ENCODE results near the gene SMIM35. TPM values are rescaled to one million over a fixed set of nuclear protein-coding genes. Genes with fewer than 3 reads are reported as not detected.

SMIM35 gene
- polyA plus RNA-seq, 1 of the 3 experiments (the other 2 are of a cell fraction) = not detected

DNA sequence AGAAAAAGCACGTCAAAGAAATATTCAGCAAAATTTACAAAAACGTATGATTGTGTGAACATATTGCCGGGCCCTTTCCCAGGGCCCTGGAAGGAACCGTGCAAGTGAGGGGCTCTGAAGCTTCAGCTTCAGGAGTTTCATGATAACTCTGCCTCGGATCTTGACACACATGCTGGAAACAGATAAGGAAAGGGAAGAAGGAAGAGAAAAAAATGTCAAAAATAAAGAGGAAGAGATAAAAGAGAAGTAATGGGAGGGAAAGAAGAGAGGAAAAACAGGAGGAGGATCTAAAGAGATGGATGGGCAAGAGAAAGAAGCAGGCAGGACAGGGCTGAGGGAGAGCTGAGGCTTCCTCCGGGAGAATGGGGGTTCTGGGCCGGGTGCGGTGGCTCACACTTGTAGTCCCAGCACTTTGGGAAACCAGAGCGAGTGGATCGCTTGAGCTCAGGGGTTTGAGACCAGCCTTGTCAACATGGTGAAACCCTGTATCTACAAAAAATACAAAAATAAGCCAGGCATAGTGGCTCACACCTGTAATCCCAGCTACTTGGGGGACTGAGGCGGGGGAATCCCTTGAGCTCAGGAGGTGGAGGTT lies 12.6 kb downstream of the SMIM35 start:
- Histone ChIP-seq H3F3A (replicated peaks; ENCODE audit: insufficient read depth) (no peaks in the 10 kb centered on the region), H3K36me3 (replicated peaks in 1 of 2; ENCODE audit: control insufficient read depth in 1 of 2, insufficient read depth in 2 of 2, low read length in 1 of 2) (no peaks in the 10 kb centered on the region), H3K27me3 (ENCODE audit: insufficient read depth) (peaks cover 11% of the 10 kb centered on the region; the same call in 1 of the 2 replicates), H3K9me2 (no peaks in the 10 kb centered on the region), H3K4me2 (no peak overlapping the region), H3K4me3 (ENCODE audit: low read depth in 2 of 2, low read length in 1 of 2) (no peak overlapping the region), H3K9me3 (no peaks in the 10 kb centered on the region), H2AFZ (ENCODE audit: low read depth) (no peak overlapping the region), H3K27ac (ENCODE audit: low read depth in 2 of 2, low read length in 1 of 2) (no peak overlapping the region), H4K20me1 (ENCODE audit: insufficient read depth) (no peaks in the 10 kb centered on the region), H3K79me2 (ENCODE audit: insufficient read depth) (no peaks in the 10 kb centered on the region), H3K9ac (no peak overlapping the region), H3K4me1 (ENCODE audit: control insufficient read depth in 1 of 2, insufficient read depth in 2 of 2, low read depth in 1 of 2, low read length in 1 of 2) (no peaks in the 10 kb centered on the region)
- POLR2A ChIA-PET = no interaction called here
- CTCF ChIA-PET = interaction anchor here (2.2 to 3.1 kb wide), 2 partner anchors 21 kb away, joined by 8 to 16 read pairs; no protein-coding TSS in a partner anchor
- WGBS (ENCODE audit: low lambda C conversion rate) = 48% methylated on average over 11 of the region's 11 CpGs
- TF ChIP-seq FOXJ3 (CRISPR knock-in tag; IDR thresholded peaks at IDR 0.05) = no peak
- no peak for DNase-seq

DNA sequence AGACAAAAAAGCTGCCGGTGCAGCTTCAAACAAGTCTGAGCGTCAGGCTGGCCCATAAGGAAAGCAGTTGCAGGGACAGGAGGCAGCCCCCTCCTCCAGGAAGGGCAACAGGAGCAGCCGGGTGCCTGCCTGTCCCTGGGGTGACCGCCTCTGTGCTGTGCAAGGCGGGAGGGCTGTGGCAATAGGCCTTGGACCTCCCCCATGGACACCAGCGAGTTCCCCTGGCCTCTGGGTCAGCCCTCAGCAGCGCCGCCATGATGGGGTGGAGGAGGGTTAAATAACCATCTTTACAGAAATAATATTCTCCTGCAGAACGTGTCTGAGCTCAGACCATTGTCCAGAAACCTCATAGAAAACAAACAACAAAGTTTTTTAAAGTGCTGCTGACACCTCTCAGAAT lies 13.2 kb downstream of the SMIM35 start:
- H3K9me3 ChIP-seq = no peaks in the 10 kb centered on the region
- no peak overlapping the region for H2AFZ ChIP-seq (ENCODE audit: low read depth)
- H4K20me1 ChIP-seq (ENCODE audit: insufficient read depth) = no peaks in the 10 kb centered on the region
- H3K9me2 ChIP-seq = no peaks in the 10 kb centered on the region
- no peaks in the 10 kb centered on the region for H3K79me2 ChIP-seq (ENCODE audit: insufficient read depth)
- H3K4me3 ChIP-seq (ENCODE audit: low read depth in 2 of 2, low read length in 1 of 2) = no peak overlapping the region
- no peaks in the 10 kb centered on the region for H3K36me3 ChIP-seq (replicated peaks in 1 of 2; ENCODE audit: control insufficient read depth in 1 of 2, insufficient read depth in 2 of 2, low read length in 1 of 2)
- no peak for DNase-seq
- H3K27ac ChIP-seq (ENCODE audit: low read depth in 2 of 2, low read length in 1 of 2) = no peak overlapping the region
- ChIA-PET CTCF (interaction anchor here (2.2 to 2.6 kb wide), 2 partner anchors 20 to 648 kb away, joined by 8 to 10 read pairs; no protein-coding TSS in a partner anchor), POLR2A (no interaction called here)
- H3K9ac ChIP-seq = no peak overlapping the region
- TF ChIP-seq CHD2 (IDR thresholded peaks at IDR 0.05; ENCODE audit: low read length, partially characterized antibody) (no peak), ELF1 (IDR thresholded peaks at IDR 0.05) (no peak), MEF2A (IDR thresholded peaks at IDR 0.05; ENCODE audit: borderline replicate concordance, low read depth) (no peak), RCOR1 (IDR thresholded peaks at IDR 0.05; ENCODE audit: low read length) (no peak), GABPA (IDR thresholded peaks at IDR 0.05; ENCODE audit: low read depth) (no peak), PBX3 (IDR thresholded peaks at IDR 0.05) (no peak), RFX5 (IDR thresholded peaks at IDR 0.05; ENCODE audit: low read length) (no peak), SMC3 (IDR thresholded peaks at IDR 0.05; ENCODE audit: low read depth, low read length) (no peak), JUND (IDR thresholded peaks at IDR 0.05) (no peak), EZH2phosphoT487 (IDR thresholded peaks at IDR 0.05; ENCODE audit: borderline replicate concordance, low read depth) (no peak), USF1 (IDR thresholded peaks at IDR 0.05; ENCODE audit: borderline replicate concordance, low read depth) (no peak), NRF1 (IDR thresholded peaks at IDR 0.05; ENCODE audit: low read depth, low read length) (no peak), RXRA (IDR thresholded peaks at IDR 0.05; ENCODE audit: borderline replicate concordance, low read depth) (no peak), FOXM1 (IDR thresholded peaks at IDR 0.05; ENCODE audit: low read depth) (no peak), POLR2AphosphoS5 (IDR thresholded peaks at IDR 0.05; ENCODE audit: low read depth, low read length) (no peak), TCF12 (IDR thresholded peaks at IDR 0.05) (no peak), ZBTB33 (IDR thresholded peaks at IDR 0.05; ENCODE audit: borderline replicate concordance, low read depth) (no peak)
- TF ChIP-seq, protein P1, sequence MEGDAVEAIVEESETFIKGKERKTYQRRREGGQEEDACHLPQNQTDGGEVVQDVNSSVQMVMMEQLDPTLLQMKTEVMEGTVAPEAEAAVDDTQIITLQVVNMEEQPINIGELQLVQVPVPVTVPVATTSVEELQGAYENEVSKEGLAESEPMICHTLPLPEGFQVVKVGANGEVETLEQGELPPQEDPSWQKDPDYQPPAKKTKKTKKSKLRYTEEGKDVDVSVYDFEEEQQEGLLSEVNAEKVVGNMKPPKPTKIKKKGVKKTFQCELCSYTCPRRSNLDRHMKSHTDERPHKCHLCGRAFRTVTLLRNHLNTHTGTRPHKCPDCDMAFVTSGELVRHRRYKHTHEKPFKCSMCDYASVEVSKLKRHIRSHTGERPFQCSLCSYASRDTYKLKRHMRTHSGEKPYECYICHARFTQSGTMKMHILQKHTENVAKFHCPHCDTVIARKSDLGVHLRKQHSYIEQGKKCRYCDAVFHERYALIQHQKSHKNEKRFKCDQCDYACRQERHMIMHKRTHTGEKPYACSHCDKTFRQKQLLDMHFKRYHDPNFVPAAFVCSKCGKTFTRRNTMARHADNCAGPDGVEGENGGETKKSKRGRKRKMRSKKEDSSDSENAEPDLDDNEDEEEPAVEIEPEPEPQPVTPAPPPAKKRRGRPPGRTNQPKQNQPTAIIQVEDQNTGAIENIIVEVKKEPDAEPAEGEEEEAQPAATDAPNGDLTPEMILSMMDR (IDR thresholded peaks at IDR 0.05) = no peak
- TF ChIP-seq, protein P2, sequence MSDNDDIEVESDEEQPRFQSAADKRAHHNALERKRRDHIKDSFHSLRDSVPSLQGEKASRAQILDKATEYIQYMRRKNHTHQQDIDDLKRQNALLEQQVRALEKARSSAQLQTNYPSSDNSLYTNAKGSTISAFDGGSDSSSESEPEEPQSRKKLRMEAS (IDR thresholded peaks at IDR 0.05; ENCODE audit: low read depth) = no peak
- WGBS (ENCODE audit: low lambda C conversion rate) = 54% methylated on average over 7 of the region's 9 CpGs
- no peaks in the 10 kb centered on the region for H3K4me1 ChIP-seq (ENCODE audit: control insufficient read depth in 1 of 2, insufficient read depth in 2 of 2, low read depth in 1 of 2, low read length in 1 of 2)
- peaks cover 11% of the 10 kb centered on the region; the same call in 1 of the 2 replicates for H3K27me3 ChIP-seq (ENCODE audit: insufficient read depth)
- no peak overlapping the region for H3K4me2 ChIP-seq
- H3F3A ChIP-seq (replicated peaks; ENCODE audit: insufficient read depth) = no peaks in the 10 kb centered on the region

All from SK-N-SH (cell line).